8988T (cell line): ENCODE data around the gene SGK1.
"Not testable (repeated sequence)": the region's sequence is repeated elsewhere in the genome, so short reads cannot be mapped to it uniquely, and the experiment has no call there.

Experiments
- DNase-seq: peaks from one replicate; pipeline ENCODE4 v3.0.0; 2011

Gene SGK1

DNA sequence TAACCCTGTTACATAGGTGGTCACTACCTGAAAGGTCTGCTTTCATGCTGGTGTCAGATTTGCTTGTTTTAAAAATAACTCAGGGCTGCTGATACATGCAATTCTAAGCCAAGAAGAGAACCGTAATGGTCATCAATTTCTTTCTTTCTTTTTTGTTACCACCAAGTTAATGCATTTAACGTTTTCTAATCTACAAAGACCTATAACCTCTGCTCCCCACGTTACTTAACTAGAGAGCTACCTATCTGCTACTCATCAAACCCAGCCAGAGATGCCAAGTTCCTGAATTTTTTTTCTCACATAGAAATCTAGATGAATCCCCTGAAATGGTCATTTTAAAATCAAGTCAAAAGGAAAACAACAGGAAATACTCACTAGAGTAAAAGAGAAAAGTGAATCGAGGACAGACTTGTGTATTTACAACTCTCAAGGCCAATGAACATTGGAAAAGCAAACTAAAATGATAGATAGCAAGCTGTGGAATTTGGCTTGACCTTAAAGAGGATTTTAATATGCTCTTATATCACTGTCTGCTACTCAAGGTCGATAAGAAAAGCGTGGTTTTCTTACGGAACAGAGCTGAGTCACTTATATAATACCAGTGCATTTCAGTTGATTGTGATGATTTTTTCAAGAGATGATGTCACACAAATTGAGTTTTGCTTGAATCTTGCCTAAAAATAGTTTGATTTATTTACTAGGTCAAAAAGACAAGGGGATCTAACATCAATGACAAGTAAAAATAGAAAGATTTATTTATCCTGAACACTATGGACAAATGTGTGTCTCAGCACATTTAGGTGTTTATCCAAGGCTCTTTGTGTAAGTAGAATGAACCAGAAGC, 67.9 kb downstream of the SGK1 start:
- DNase-seq = no peak

DNA sequence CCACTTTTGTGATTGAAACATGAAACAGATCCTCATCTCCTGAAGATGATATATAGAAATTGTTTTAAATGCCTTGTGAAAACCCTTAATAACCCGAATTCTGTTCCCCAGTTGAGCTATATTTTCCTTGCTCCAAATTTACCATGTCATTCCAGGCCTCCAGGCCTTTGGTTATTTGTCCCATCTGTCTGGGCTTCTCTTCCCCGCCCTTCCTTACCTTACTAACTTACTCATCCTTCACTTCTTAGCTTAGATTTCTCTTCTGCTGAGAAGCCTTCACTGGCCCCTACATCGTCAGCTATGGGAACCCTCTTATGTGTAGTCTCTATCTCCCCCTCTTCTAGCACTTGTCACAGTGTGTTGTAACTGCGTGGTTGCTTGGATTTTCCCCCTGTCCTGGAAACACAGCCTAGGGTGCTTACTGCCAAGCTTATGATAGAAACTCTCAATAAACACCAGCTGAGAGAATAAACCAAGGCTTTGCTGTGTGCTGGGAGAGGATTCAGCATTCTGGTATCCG, 68.6 kb downstream of the SGK1 start:
- DNase-seq = no peak

DNA sequence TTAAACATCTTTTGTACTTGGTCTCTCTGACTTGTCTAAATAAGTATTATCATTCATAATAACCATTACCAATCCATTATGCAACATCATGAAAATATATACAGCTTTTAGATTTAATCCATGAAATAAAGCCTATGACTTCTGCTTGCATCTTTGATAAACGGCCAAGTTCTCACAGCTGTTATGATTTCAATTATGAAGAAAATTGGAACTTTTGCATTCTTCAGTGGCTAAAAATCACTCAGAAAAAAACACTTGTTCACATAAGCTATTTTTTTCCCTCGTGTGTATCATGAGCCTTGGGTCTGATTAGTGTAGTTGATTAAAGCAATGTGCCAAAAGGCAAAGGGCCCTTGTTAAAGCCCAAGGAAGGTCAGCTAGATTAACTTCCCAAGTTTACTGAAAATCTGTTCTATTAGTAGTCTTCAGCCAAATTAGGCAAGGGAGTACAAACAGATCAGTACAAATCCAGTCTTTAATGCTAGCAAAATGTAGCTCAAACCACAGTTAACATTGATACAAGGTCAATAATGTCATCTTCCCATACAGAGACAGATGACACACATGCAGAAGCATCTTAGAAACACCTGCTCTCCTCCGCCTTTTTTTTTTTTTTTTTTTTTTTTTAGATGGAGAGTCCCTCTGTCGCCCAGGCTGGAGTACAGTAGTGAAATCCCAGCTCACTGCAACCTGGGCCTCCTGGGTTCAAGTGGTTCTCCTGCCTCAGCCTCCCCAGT, 69.9 kb downstream of the SGK1 start:
- DNase-seq = no peak

DNA sequence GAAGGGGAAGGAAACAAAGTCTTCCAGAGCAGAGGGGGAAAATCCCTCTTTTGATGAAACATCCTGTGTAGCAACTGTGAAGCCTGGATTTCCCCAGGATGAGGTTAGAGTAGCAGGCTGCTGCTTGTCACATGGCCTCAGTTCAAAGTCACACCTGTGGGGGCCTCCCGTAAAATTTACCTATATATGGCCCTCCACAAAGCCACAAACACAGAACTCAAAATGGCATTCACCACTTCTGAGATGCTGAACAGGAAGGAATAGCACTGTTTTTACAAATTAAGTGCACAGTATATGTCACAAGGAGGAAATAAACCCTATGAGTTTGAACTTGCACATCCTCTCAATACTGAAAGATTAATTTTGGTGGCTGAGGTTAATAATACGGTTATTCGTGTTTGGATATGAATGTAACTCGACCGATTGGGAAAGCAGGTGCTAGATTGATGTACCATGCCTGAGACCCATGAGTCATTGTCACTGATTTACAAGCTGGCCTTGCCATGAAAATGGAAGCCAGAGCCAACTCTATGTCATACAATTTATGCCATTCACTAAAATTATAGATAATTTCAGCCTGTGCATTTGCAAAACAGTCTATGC, 70.6 kb downstream of the SGK1 start:
- no peak for DNase-seq

DNA sequence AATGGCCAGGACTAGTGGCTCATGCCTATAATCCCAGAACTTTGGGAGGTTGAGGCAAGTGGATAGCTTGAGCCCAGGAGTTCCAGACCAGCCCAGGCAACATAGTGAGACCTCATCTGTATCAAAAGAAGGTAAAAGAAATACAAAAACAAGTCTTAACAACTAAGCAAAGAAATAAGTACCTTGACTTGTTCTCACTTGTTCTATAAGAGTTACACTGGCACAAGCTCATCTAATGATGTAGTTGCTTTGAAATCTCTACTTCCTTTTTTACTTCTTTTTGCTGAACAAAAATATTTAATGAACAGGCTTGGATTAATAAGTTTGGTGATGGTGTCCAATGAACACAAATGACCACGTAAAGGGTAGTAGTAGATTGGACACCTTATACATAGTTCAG, 72.2 kb downstream of the SGK1 start:
- DNase-seq = no peak

DNA sequence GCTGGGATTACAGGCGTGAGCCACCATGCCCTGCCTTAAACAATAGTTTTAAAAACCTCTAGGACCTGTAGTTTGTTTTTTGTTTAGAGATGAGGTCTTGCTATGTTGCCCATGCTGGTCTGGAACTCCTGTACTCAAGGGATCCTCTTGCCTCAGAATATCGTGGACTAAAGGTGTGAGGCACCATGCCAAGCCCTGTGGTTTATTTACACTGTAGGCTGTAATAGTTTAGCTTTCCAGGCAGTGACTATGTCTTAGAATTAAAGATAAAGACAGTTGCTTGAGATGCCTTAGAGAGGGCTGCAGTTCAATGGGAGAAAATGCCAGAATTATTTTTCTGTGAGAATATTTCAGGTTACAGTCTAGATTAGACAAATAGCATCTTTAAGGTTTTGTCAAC, 72.9 kb downstream of the SGK1 start:
- no peak for DNase-seq

DNA sequence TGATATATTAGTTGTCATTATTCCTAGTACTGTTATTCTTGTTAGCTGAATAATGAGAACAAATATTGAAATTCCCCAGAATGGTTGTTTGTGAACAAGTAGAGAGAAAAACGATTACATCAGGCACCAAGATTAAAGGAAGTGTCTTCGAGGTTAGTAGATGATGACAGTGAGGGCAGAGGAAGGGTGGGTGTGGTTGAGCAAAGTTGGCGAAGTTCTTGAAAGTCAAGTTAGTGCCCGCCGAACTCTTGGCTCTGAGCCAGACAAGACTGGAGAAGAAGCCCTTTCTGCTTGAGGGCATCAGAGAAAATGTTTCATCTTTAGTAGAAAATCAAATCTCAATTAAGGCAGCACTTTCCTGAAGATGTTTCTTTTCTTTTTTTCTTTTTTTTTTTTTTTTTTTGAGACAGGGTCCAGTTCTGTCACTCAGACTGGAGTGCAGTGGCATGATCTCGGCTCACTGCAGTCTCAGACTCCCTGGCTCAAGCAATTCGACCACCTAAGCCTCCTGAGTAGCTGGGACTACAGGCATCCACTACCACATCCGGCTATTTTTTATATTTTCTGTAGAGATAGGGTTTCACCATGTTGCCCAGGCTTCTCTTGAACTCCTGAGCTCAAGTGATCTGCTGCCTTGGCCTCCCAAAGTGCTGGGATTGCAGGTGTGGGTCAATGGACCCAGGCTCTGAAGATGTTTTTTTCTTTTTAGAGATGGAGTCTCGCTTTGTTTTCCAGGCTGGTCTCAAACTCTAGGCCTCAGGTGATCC, 77.1 kb downstream of the SGK1 start:
- no peak for DNase-seq

DNA sequence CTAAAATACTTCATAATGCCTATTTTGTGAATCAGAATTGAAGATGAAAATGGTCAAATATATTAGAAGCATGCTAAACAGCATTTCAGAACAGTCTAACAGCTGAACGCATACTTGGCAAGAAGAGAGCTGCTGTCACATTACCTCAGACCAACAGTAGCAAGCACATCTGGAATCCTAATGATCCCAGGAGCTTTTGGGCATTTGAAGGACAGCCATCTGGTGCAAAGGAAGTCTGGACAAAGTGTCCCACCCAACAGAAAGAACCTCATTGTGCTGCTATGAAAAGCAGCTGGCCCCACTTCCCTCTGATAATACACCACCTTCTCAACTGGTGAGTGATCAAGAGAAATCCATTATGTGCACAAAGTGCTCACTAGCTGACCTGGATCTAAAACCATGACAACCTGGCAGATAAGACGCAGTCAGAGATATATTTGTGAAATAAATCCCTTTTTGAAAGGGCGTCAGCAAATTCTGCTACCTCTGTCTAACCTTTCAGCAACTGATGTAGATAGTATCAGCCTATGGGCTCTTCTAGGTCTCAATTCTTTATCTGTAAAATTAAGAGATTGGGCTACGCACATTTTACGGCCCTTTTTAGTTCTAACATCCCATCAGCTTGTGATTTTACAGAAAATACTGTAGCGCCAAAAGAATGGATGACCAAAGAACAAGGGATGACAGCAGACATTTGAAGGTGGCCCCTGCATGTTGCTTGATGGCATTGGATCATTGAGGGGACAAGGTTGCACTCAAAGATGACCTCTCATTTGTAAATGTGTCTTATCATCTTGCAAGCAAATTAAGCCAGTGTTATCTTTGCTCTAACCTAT, 78.7 kb downstream of the SGK1 start:
- no peak for DNase-seq

DNA sequence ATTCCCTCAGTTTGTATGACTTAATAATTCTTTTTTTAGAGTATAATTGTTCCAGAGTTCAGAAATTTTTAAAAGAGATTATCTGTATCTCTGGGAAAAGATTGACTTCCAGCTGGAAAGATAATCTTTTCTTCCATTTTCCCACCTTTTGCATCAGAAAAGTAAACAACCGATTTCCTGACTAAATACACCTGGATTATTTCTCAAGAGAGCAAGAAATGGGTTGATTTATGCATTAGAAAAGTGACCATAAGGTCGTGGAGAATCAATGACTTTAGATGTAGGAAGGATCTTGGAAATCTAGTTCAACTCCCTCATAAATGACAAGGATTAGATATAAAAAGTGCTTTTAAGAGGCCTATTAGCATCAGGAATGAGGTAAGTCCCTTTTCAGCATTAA, 79.9 kb downstream of the SGK1 start:
- DNase-seq = no peak

DNA sequence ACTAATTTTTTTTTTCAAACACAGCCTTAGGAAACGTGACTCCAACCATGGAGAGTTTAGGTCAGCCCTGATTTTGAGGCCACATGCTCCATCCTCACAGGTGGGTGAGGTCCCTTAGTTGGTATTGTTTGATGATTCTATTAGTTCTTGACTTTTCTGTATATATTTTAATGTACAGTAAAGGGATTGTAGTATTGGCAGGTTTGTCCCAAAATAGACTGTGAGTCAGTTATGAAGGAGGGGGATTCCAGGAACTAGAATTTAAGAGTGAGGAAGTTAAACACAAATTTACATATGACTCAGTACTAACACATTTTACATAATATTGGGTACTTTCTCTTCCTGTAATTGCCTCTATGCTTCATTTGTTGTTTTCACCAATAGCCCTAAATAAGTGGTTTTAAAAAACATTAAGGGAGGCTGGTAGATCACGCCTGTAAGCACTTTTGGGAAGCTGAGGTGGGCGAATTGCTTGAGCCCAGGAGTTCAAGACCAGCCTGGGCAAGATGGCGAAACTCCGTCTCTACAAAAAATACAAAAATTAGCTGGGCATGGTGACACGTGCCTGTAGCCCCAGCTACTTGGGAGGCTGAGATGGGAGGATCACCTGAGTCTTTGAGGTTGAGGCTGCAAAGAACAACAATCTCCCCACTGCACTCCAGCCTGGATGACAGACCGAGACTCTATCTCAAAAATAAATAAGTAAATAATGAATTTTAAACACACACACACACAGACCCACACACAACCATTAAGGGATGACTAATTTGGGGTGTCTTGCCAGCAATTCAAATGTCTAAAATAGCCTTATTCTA, 81.8 kb downstream of the SGK1 start:
- no peak for DNase-seq

DNA sequence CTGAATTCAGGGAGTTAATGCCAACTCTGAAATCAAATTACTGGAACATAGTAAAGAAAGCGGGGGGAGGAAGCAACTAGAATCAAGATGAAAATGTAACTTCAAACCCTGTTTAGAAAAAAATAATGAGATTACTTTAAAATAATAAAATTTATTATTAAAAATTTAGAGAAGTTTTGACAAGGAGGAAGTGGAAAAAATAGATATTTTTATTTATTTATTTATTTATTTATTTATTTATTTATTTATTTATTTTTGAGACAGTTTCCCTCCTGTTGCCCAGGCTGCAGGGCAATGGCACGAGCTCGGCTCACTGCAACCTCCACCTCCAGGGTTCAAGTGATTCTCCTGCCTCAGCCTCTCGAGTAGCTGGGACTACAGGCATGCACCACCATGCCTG, 82.6 kb downstream of the SGK1 start:
- not testable (repeated sequence) for DNase-seq

DNA sequence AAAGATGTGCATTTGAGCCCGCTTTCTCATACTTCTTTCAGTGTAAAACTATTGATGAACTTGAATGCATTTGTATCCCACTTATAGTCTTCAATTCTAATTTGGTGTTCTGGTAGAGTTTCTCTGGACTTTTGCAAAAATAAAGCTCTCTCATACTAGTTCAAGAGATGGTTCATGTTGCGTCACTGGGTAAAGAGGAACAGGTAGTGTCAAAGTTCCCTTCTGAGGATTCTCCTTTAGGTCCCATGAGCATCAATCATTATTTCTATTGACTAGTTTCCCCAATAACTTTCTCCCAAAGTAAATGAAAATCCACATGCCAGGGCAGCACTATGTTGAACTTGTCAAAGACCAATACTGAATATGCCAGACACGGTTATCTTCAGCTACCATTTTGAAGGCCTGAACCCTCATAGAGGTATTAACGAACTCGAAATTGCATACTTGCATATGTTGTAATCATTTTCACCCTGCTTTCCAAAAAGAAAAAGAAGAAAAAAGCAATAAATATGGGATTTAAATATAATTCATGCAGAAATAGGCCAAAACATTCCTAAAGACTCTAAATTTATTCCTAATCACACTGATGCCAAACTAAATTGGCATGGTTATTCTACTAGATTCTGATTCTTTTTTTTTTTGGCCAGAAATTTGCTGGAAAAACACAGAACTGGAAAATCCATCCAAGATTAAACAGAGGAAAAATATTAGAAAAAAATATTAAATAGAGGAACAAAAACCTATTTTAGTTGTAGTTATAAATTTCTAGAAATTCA, 84.5 kb downstream of the SGK1 start:
- DNase-seq = no peak

DNA sequence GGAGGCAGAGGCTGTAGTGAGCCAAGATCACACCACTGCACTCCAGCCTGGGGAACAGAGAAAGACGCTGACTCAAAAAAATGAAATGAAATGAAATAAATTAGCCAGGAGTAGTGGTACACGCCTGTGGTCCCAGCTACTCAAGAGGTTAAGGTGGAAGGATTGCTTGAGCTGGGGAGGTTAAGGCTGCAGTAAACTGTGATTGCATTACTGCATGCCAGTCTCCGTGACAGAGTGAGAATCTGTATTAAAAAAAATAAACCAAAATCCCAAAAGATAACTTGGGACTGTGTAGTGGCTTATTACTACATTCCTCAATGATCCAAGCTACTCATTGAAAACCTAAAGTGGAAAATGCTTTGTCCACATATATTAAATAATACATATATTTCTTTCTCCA, 87.0 kb downstream of the SGK1 start:
- DNase-seq = no peak

DNA sequence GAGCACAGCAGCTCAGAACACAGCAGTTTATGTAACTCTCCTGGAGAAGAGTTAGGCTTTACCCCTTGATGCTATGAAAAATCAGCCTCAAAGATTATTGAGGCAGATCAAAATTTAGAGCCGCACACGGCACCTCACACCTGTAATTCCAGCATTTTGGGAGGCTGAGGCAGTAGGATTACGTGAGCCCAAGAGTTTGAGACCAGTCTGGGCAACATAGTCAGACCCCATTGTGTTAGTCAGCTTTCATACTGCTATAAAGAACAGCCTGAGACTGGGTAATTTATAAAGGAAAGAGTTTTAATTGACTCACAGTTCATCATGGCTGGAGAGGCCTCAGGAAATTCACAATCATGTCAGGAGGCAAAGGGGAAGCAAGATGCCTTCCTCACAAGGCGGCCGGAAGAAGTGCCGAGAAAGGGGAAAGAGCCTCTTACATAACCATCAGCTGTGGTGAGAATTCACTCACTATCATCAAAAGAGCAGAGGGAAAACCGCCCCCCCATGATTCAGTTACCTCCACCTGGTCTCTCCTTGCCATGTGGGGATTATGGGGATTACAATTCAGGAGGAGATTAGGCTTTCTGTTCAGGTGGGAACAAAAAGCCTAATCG, 87.7 kb downstream of the SGK1 start:
- no peak for DNase-seq

DNA sequence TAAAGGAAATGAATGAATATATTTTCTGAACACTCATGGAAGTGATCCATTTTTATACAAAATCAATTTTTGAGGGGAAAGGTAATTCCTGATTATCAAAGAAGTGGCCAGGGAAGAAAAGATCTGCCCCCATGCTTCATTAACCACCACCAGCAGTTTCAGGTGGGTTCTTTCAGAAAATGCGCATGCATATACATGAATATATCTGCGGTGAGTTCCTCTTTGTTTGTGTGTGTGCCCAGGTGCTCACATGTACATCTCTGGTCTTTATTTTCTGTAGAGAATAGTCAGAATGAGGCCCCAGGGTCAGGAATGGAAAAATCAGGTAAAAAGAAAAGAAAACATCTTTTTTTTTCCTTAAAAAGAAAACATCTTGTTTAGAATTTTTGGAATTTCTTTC, 88.4 kb downstream of the SGK1 start:
- DNase-seq = no peak

DNA sequence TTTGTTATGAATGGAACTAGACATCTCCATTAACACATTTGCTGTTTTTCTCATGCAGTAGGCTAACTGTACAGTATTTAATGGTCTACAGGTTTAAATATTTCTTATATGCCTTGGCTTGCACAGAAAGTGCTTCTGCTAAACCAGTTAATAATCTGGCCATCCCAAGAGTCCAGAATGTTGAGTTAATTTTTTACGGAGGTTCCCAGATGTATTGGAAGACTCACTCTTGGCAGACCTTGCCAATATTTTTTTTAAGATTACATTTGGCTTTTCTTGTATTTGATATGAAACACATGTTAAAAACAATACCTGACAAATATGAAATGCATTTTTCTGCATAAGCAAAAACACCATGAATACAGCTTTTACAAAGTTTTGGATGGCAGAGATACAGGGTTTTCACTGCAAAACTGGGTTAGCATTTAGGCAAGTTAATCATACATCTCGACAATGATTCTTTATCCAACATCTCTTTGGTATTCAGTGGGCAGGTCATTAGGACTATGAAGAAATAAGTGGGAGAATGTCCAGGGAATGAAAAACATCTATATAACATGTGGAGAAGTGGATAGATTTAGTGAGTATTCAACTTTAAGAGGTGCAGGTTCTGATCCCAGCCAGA, 94.0 kb downstream of the SGK1 start:
- DNase-seq = no peak

DNA sequence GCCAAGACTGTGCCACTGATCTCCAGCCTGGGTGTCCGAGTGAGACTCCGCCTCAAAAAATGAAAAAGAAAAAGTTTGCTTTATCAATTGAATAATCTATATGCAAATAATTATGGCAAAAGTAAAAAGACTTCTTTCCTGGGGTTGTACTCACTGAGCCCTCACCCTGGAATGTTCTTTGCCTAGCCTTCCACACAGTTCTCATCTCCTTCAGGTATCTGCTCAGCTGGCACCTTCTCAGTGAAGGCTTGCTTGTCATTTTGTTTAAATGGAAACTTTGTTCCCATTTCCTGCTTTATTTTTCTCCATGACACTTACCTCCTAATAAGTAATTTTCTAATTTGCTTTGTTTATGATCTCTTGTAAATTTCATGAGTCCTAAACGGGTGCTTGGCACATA, 96.7 kb downstream of the SGK1 start:
- no peak for DNase-seq

DNA sequence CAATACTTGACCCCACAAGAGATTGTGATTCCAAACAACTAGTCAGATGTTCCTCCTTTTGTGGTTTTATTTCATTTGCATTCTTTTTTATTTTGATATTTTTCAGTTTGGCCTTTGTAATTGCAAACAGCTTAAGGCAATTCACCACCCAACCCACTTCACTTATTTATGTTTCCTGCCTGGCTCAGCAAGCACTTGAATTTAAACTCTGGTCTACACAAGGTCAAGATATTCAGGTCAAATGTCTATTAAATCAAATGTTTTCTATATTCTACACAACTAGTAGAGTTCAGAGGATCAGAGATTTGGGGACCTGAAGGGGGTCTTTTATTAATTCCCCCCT, 100.1 kb downstream of the SGK1 start:
- DNase-seq = no peak

DNA sequence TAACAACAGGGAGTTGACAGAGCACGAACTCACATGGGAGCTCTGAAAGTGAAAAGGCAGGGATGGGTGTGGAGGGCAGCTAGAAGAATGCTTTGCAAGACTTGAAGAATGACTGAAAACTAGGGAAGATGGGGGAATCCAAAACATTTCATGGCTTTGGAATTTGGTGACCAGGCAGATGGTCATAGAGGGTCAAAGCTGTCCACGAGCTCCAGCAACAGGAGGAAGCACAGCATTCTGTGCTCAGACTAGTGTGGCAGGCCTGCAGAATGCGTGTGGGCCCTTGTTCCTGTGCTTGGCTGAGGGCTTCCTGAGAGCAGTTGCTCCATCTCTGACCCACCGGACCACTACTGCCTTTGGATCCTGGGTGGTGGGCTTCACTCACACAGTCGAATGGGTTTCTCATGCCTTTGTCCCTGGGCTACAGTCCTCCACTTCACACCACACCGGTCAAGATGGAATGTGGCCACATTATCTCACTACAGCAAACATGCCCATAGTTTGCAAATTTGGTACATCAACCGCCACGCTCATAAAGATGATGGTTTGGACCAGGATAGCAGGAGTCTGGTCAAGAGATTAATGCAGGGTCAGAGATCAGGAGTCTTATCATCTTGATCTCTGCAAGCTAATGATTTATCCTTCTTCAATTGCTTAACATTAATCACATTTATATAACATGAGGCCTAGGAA, 100.7 kb downstream of the SGK1 start:
- DNase-seq = no peak
